ENCODE measurements around the gene COL15A1.

Gene COL15A1

GRCh38 chr9:98998441-98999151, 54.9 kb downstream of the COL15A1 start:
- peak; percentile 90 for TF ChIP-seq CTCF (IDR thresholded peaks at IDR 0.05; ENCODE audit: low read depth, low read length)
- peak; percentile 87 to 93 for DNase-seq (ENCODE audit: low read depth in 2 of 2)
- H3K4me3 ChIP-seq (replicated peaks in 1 of 2; ENCODE audit: low read depth in 2 of 2, low read length in 2 of 2): no peak overlapping the region

- H3K4me3 ChIP-seq (replicated peaks in 1 of 2; ENCODE audit: low read depth in 2 of 2, low read length in 2 of 2): no peak overlapping the region
- TF ChIP-seq CTCF (IDR thresholded peaks at IDR 0.05; ENCODE audit: low read depth, low read length): no peak
- no peak for DNase-seq (ENCODE audit: low read depth in 2 of 2)
Observed at GRCh38 chr9:98999152-98999525, 55.4 kb downstream of the COL15A1 start.

GRCh38 chr9:99000476-99001395, 57.0 kb downstream of the COL15A1 start:
- DNase-seq (ENCODE audit: low read depth in 2 of 2): peak; percentile 84
- peak; percentile 85 for TF ChIP-seq CTCF (IDR thresholded peaks at IDR 0.05; ENCODE audit: low read depth, low read length)
- H3K4me3 ChIP-seq (replicated peaks in 1 of 2; ENCODE audit: low read depth in 2 of 2, low read length in 2 of 2): no peak overlapping the region

- TF ChIP-seq CTCF (IDR thresholded peaks at IDR 0.05; ENCODE audit: low read depth, low read length): no peak
- H3K4me3 ChIP-seq (replicated peaks in 1 of 2; ENCODE audit: low read depth in 2 of 2, low read length in 2 of 2): no peak overlapping the region
- no peak for DNase-seq (ENCODE audit: low read depth in 2 of 2)
Observed at GRCh38 chr9:99001892-99002291, 58.2 kb downstream of the COL15A1 start.

GRCh38 chr9:99002706-99003105, 59.0 kb downstream of the COL15A1 start:
- no peak overlapping the region for H3K4me3 ChIP-seq (replicated peaks in 1 of 2; ENCODE audit: low read depth in 2 of 2, low read length in 2 of 2)
- no peak for DNase-seq (ENCODE audit: low read depth in 2 of 2)
- no peak for TF ChIP-seq CTCF (IDR thresholded peaks at IDR 0.05; ENCODE audit: low read depth, low read length)

- no peak for TF ChIP-seq CTCF (IDR thresholded peaks at IDR 0.05; ENCODE audit: low read depth, low read length)
- DNase-seq (ENCODE audit: low read depth in 2 of 2): no peak
- H3K4me3 ChIP-seq (replicated peaks in 1 of 2; ENCODE audit: low read depth in 2 of 2, low read length in 2 of 2): no peak overlapping the region
Observed at GRCh38 chr9:99003308-99003707, 59.6 kb downstream of the COL15A1 start.

All from cardiac fibroblast (primary cell).